GM23248 (cell line): ENCODE measurements around the gene IL13RA1. TPM values are rescaled to one million over a fixed set of nuclear protein-coding genes. Genes with fewer than 3 reads are reported as not detected.

ENCODE experiments used
- DNase-seq: peaks from one replicate; pipeline ENCODE4 v3.0.0-alpha.2; 2015
- H2AFZ ChIP-seq: fragments of 200-600 bp; sonication (generic); 2 replicates; pipeline ENCODE4 v1.6.1; 2016; ENCODE audit warnings: antibody characterized with exemption
- H3F3A ChIP-seq: fragments of 200-600 bp; sonication (generic); 2 replicates; pipeline ENCODE4 v1.6.1; 2016; ENCODE audit warnings: mild to moderate bottlenecking, antibody characterized with exemption, mixed run types; ENCODE audit not compliant: insufficient read depth
- H3K27ac ChIP-seq: fragments of 200-600 bp; sonication (generic); 2 replicates; pipeline ENCODE4 v1.5.1; 2016; ENCODE audit warnings: mild to moderate bottlenecking
- H3K27me3 ChIP-seq: fragments of 200-600 bp; sonication (generic); replicated peaks from 2 replicates; pipeline ENCODE4 v1.6.1; 2016; ENCODE audit warnings: mild to moderate bottlenecking; ENCODE audit not compliant: insufficient read depth
- H3K36me3 ChIP-seq: fragments of 200-600 bp; sonication (generic); 2 replicates; pipeline ENCODE4 v1.6.1; 2016; ENCODE audit warnings: low read depth, mild to moderate bottlenecking
- H3K4me1 ChIP-seq: fragments of 200-600 bp; sonication (generic); 2 replicates; pipeline ENCODE4 v1.6.1; 2016; ENCODE audit warnings: mild to moderate bottlenecking; ENCODE audit not compliant: insufficient read depth
- H3K4me2 ChIP-seq: fragments of 200-600 bp; sonication (generic); one replicate; pipeline ENCODE4 v1.6.1; 2016; ENCODE audit warnings: mild to moderate bottlenecking; ENCODE audit not compliant: unreplicated experiment
- H3K4me3 ChIP-seq: fragments of 200-600 bp; sonication (generic); 2 replicates; pipeline ENCODE4 v1.5.1; 2016; ENCODE audit warnings: mild to moderate bottlenecking
- H3K79me2 ChIP-seq: fragments of 200-600 bp; sonication (generic); 2 replicates; pipeline ENCODE4 v1.6.1; 2016; ENCODE audit warnings: mild to moderate bottlenecking; ENCODE audit not compliant: insufficient read depth
- H3K9ac ChIP-seq: fragments of 200-600 bp; sonication (generic); 2 replicates; pipeline ENCODE4 v1.6.1; 2016; ENCODE audit warnings: mild to moderate bottlenecking
- H3K9me2 ChIP-seq: fragments of 200-600 bp; sonication (generic); 2 replicates; pipeline ENCODE4 v1.6.1; 2016; ENCODE audit warnings: mixed run types, mild to moderate bottlenecking, moderate library complexity; ENCODE audit not compliant: insufficient read depth
- H3K9me3 ChIP-seq: fragments of 200-600 bp; sonication (generic); one replicate; pipeline ENCODE4 v1.6.1; 2017; ENCODE audit warnings: low read depth
- H4K20me1 ChIP-seq: fragments of 200-600 bp; sonication (generic); 2 replicates; pipeline ENCODE4 v1.6.0; 2016; ENCODE audit not compliant: insufficient read depth
- EZH2 ChIP-seq: fragments of 200-600 bp; sonication (generic); IDR thresholded peaks from 2 replicates; pipeline ENCODE4 v1.6.1; 2018; ENCODE audit warnings: antibody characterized with exemption, mild to moderate bottlenecking; ENCODE audit not compliant: insufficient read depth, poor library complexity, severe bottlenecking
- EZH2phosphoT487 ChIP-seq: fragments of 200-600 bp; sonication (generic); IDR thresholded peaks from 2 replicates; pipeline ENCODE4 v1.6.1; 2018; ENCODE audit warnings: antibody characterized with exemption, moderate library complexity, mild to moderate bottlenecking, low read depth; ENCODE audit not compliant: insufficient read depth
- WGBS, 2 experiments: methylation state at CpG; one replicate each; pipeline ENCODE4 v1.1.6; 2015 to 2017; ENCODE audit warnings: low lambda C conversion rate in 2 of 2, low coverage in 1 of 2; ENCODE audit errors: missing lambda C conversion rate in 2 of 2; 5-methylcytosine and 5-hydroxymethylcytosine counted together
- in situ Hi-C: fragments of 300-500 bp; cut with MboI; formaldehyde crosslinking; loops from 2 replicates; pipeline ENCODE4 v1.15.0; 2020
- polyA plus RNA-seq: library from polyadenylated mRNA; unstranded; fragments of >200 nt; fragmentation: Nextera tagmentation; extraction: Ambion mirVana; gene quantifications from 2 replicates; pipeline ENCODE4 v1.2.1, GENCODE V29; 2016
- total RNA-seq: library from RNA; depleted of rRNA; stranded (reverse); fragments of >200 nt; shearing (Covaris generic); gene quantifications from 2 replicates; pipeline ENCODE4 v1.2.3, GENCODE V29; 2014; rRNA removed

The IL13RA1 gene
- 51.2 and 55.8 TPM in 2 replicates for total RNA-seq
- polyA plus RNA-seq = 47.2 and 47.9 TPM in 2 replicates

DNA sequence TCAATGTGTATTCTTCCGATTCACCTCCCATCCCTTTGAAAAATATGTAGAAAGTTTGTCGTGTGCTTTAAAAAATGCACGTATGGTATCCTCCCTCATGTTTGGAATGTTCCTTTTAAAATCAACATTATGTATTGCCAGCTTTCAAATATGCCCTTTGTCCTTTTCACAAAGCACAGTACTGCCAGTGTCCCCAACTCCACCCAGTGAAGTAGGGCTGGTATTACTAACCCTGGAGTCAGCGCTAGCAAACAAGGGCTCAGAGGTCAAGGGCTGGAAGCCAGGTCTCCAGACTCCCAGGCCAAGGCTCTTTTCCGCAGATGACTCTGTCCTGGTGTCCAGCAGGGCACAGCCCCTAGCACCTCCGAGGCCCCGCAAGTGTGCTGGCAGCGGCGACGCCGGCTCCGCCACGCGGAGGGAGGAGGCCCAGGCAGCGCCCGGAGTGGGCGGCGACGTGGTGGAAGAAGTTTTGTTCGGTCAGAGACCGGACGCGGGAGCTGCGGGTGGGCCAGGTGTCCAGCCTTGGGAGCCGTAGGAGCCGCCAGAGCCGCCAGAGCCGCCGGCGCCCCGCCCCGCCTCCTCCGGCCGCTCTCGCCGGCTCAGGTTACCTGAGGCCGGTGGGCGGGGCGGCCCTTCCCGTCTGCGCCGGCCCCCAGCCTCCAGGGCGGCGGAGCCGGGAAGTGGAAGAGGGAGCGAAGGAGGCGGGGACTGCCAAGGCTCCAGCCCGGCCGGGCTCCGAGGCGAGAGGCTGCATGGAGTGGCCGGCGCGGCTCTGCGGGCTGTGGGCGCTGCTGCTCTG is at the start of gene IL13RA1:
IL13RA1 (plus strand) TSS at position 720 of the 799 bp plus-strand sequence; CDS start at position 753, 33 bp downstream.
- Histone ChIP-seq H3K4me2 (peak within 1 kb of the TSS; percentile 83), H3K79me2 (peaks cover 27% of the 10 kb centered on the region), H3K27me3 (no peaks in the 10 kb centered on the region), H3K9ac (peak within 1 kb of the TSS; percentile 96), H4K20me1 (no peaks in the 10 kb centered on the region), H2AFZ (peak within 1 kb of the TSS; percentile 77), H3F3A (peaks cover 16% of the 10 kb centered on the region; the same call in 1 of the 2 replicates), H3K4me3 (peak within 1 kb of the TSS; percentile 82), H3K27ac (peak within 1 kb of the TSS; percentile 80), H3K9me2 (no peaks in the 10 kb centered on the region), H3K36me3 (no peaks in the 10 kb centered on the region), H3K4me1 (peaks cover 40% of the 10 kb centered on the region), H3K9me3 (no peaks in the 10 kb centered on the region)
- in situ Hi-C loops = no loop called here
- WGBS, 2 experiments = 6 to 14% methylated on average over 11 to 26 of the region's 56 CpGs
- DNase-seq = peak; percentile 91
- TF ChIP-seq EZH2phosphoT487 (no peak), EZH2 (no peak)

GRCh38 chrX:118679290-118679689 is 48.1 kb upstream of the IL13RA1 start:
- no peak for DNase-seq
- TF ChIP-seq EZH2 (no peak), EZH2phosphoT487 (no peak)
- 100% methylated on average over 1 of the region's 1 CpG for WGBS, 2 experiments

DNA sequence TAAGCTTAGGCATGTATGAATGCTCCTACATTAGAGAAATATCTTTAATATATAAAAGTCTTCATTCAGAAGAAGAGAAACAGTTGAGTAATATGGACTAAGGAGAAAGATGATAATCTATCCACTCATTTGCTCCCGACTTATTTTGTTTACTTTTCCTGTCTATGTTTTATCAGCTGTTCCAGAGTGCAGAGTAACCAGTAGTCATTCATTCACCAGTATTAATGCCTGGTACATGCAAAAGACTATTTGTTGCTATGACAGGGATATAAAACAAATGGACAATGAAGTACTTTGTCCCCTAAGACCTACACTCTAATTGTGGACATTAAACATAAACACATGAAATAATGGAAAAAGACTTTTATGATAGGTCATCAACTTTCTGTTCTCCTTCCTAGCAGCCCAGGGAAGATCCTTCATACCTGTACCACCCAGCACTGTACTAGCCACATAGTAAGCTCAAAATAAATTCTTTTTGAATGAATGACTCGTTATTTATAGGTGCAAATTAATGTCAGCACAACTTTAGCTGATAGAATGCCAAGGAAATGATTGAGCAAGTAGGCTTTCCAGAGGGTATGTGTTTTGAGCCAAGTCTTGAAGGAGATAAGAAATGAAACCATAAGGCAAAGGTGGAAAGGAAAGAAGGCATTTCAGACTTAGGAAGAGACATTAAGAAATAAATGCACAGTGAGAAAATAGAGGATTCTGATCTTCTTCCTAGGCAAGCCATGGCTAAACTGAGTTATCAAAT is 45.0 kb upstream of the IL13RA1 start:
- H3K9me2 ChIP-seq = no peaks in the 10 kb centered on the region
- no peaks in the 10 kb centered on the region for H3K27me3 ChIP-seq
- in situ Hi-C loops = no loop called here
- no peaks in the 10 kb centered on the region for H3K79me2 ChIP-seq
- H3K4me2 ChIP-seq = no peak overlapping the region
- TF ChIP-seq EZH2 (no peak), EZH2phosphoT487 (no peak)
- no peak overlapping the region for H3K9ac ChIP-seq
- no peak overlapping the region for H3K27ac ChIP-seq
- H3F3A ChIP-seq = no peaks in the 10 kb centered on the region
- H4K20me1 ChIP-seq = no peaks in the 10 kb centered on the region
- H3K9me3 ChIP-seq = no peaks in the 10 kb centered on the region
- H2AFZ ChIP-seq = no peak overlapping the region
- DNase-seq = no peak
- 49 to 52% methylated on average over 2 of the region's 2 CpGs for WGBS, 2 experiments
- no peaks in the 10 kb centered on the region for H3K36me3 ChIP-seq
- H3K4me3 ChIP-seq = no peak overlapping the region
- no peaks in the 10 kb centered on the region for H3K4me1 ChIP-seq

More at GRCh38 chrX:118679290-118679689, 48.1 kb upstream of the IL13RA1 start:
- Histone ChIP-seq H3K4me3 (no peak overlapping the region), H3F3A (no peaks in the 10 kb centered on the region), H4K20me1 (no peaks in the 10 kb centered on the region), H2AFZ (no peak overlapping the region), H3K9me2 (no peaks in the 10 kb centered on the region), H3K4me2 (no peak overlapping the region), H3K9ac (no peak overlapping the region), H3K9me3 (no peaks in the 10 kb centered on the region), H3K4me1 (no peaks in the 10 kb centered on the region), H3K79me2 (no peaks in the 10 kb centered on the region), H3K27ac (no peak overlapping the region), H3K27me3 (no peaks in the 10 kb centered on the region), H3K36me3 (no peaks in the 10 kb centered on the region)
- in situ Hi-C loops = no loop called here

DNA sequence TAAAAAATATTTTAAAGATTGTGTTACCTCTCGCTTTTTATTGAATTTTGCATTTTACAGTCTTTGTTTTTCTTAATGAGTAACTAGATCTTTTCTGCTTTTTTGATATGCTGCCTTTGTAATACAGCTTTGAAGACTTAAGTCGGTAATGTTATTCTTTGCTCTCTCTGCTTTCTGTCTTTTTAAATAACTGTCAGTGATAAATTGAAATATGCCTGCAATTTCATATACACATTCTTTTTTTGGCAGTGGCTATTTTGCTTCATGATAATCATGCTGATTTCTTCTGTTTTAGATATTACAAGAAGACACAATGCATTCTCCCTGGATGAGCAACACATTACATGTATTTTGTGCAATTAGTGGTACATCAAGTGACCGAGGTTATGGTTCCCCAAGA is 42.0 kb upstream of the IL13RA1 start:
- Histone ChIP-seq H3K4me3 (no peak overlapping the region), H3K9ac (no peak overlapping the region), H4K20me1 (no peaks in the 10 kb centered on the region), H3K79me2 (no peaks in the 10 kb centered on the region), H3K27me3 (no peaks in the 10 kb centered on the region), H3K27ac (no peak overlapping the region), H3K9me3 (no peaks in the 10 kb centered on the region), H3K36me3 (no peaks in the 10 kb centered on the region), H3K4me2 (no peak overlapping the region), H3K4me1 (no peaks in the 10 kb centered on the region), H3F3A (no peaks in the 10 kb centered on the region), H2AFZ (no peak overlapping the region), H3K9me2 (no peaks in the 10 kb centered on the region)
- WGBS, 2 experiments = 89 to 95% methylated on average over 3 of the region's 3 CpGs
- in situ Hi-C loops = no loop called here
- no peak for TF ChIP-seq EZH2
- TF ChIP-seq EZH2phosphoT487 = no peak
- no peak for DNase-seq
